Thyroid gland (tissue), 4 donors: ENCODE measurements around the gene CAMK1.

Experiments used
- POLR2A ChIP-seq, 2 donors: fragments of 450-650 bp; IDR thresholded peaks; one replicate each; pipeline ENCODE4 v1.6.1; 2017; ENCODE audit warnings: antibody characterized with exemption in 2 of 2, mild to moderate bottlenecking in 2 of 2, moderate library complexity in 1 of 2
- TF ChIP-seq, protein P1 (sequence below), 6 experiments: fragments of 200-600 bp in 3 of 6; fragments of 450-650 bp in 3 of 6; sonication (generic) in 3 of 6; IDR thresholded peaks; one replicate each; pipeline ENCODE4 v1.5.1; 2016 to 2019; ENCODE audit warnings: antibody characterized with exemption in 6 of 6, mild to moderate bottlenecking in 2 of 6, inconsistent platforms in 1 of 6, moderate library complexity in 1 of 6

DNA sequence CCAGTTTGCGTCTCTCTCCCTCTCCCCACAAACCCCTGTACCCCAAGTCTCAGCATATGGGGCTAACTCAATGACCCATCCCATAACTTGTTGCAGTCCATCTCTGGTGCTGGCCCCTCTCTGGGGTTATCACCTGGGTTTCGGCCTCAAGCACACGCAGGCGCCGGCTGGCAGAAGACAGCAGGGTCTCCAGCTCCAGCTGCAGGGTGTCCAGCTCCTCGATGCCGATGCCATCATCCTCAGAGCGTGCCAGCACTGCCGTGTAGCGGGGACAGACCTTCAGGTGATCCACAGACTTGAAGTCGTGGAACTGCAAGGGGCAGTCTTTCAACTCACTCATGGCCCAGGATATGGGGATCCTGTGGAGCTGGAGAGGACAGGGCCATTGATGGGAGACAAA lies 21.4 kb upstream of the CAMK1 start:
- TF ChIP-seq, protein P1, sequence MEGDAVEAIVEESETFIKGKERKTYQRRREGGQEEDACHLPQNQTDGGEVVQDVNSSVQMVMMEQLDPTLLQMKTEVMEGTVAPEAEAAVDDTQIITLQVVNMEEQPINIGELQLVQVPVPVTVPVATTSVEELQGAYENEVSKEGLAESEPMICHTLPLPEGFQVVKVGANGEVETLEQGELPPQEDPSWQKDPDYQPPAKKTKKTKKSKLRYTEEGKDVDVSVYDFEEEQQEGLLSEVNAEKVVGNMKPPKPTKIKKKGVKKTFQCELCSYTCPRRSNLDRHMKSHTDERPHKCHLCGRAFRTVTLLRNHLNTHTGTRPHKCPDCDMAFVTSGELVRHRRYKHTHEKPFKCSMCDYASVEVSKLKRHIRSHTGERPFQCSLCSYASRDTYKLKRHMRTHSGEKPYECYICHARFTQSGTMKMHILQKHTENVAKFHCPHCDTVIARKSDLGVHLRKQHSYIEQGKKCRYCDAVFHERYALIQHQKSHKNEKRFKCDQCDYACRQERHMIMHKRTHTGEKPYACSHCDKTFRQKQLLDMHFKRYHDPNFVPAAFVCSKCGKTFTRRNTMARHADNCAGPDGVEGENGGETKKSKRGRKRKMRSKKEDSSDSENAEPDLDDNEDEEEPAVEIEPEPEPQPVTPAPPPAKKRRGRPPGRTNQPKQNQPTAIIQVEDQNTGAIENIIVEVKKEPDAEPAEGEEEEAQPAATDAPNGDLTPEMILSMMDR (IDR thresholded peaks at IDR 0.05), result no peak
- no peak for TF ChIP-seq POLR2A (IDR thresholded peaks at IDR 0.05)
